K562 treated with DMSO at 1 percent for 4 hours (cell line): ENCODE results near the gene C1QTNF1. TPM values are rescaled to one million over a fixed set of nuclear protein-coding genes. Genes with fewer than 3 reads are reported as not detected.

Experiments
- total RNA-seq: library from RNA; unstranded; fragments of 300-600 nt; gene quantifications from 2 replicates; pipeline ENCODE4 v1.2.3, GENCODE V29; 2022; ENCODE audit not compliant: insufficient read depth

Gene C1QTNF1, protein sequence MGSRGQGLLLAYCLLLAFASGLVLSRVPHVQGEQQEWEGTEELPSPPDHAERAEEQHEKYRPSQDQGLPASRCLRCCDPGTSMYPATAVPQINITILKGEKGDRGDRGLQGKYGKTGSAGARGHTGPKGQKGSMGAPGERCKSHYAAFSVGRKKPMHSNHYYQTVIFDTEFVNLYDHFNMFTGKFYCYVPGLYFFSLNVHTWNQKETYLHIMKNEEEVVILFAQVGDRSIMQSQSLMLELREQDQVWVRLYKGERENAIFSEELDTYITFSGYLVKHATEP
- not detected in 2 replicates for total RNA-seq

DNA sequence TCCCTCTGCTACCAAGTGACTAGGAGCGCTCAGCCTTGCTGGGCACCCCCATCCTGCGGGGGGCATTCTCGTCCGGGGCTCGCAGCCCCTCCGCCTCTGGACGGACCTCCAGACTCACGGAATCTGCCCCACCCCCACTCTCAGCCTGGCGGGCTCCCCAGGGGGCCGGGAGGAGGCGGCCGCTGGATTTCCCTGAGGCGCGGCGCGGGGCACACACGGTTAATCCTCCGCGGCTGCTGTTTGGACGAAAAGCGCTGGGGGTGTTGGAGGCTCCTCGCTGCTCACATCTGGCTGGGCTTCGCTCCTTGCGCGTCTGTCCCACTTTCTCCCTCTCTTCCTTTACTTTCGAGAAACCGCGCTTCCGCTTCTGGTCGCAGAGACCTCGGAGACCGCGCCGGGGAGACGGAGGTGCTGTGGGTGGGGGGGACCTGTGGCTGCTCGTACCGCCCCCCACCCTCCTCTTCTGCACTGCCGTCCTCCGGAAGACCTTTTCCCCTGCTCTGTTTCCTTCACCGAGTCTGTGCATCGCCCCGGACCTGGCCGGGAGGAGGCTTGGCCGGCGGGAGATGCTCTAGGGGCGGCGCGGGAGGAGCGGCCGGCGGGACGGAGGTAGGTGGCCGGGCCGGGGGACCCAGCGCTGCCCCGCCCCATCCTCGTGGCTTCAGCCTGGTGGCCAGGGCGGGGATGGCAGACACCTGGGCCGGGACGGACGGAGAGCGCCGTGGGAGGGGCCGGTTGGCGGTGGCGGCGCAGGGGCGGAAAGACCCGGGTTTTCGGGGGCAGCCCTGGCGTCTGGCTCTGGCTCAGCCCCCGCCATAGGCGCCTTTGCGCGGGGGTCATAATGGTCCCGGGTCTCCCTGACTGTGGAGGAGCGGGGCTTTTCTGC, at the start of gene C1QTNF1:
Gene C1QTNF1 (plus strand): TSS at position 284 of the 886 bp plus-strand sequence. CDS start 19,800 bp downstream, outside the sequence.

DNA sequence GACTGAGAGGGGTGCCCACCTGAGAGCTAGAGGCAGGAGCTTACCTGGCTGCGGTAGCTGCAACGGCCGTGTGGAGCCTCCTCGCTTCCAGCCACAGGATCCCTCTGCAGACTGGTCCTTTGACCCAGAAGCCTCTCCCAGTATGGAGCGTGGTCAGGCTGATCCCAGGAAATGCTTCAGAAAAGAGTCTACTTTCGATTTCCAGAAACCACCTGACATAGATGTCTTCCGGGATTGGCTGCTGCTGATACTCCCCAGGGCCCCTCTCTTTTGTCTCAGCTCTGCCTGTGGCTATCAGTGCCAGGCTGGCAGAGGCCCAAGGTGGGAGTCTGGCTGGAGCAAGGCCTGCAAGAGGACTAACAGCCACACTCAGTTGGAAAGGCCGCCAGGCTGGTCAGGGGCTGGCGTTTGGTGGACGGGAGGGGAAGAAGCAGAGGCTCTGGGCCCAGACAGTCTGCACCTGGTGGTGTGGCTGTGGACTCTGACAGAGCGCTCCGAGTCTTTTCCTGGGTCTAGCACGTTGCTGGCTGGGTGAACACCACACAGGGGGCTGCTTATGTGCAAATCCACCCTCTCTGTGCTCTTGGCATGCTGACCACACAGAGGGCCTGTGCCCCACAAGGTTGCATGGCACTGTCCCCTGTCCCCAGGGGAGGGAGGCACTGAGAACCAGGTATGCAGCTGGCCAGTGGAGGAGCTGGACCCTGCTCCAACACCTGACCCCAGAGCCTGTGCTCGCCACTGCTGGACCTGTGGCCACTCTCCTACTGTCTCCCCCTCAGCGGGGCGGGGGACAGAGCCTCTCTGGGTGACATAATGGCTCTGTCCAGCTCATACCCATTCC, 44.0 kb upstream of the C1QTNF1 start, which contains the start of gene LGALS3BP:
Gene LGALS3BP (minus strand): TSS at position 144 of the 844 bp plus-strand sequence. CDS start 2,732 bp downstream, outside the sequence.

DNA sequence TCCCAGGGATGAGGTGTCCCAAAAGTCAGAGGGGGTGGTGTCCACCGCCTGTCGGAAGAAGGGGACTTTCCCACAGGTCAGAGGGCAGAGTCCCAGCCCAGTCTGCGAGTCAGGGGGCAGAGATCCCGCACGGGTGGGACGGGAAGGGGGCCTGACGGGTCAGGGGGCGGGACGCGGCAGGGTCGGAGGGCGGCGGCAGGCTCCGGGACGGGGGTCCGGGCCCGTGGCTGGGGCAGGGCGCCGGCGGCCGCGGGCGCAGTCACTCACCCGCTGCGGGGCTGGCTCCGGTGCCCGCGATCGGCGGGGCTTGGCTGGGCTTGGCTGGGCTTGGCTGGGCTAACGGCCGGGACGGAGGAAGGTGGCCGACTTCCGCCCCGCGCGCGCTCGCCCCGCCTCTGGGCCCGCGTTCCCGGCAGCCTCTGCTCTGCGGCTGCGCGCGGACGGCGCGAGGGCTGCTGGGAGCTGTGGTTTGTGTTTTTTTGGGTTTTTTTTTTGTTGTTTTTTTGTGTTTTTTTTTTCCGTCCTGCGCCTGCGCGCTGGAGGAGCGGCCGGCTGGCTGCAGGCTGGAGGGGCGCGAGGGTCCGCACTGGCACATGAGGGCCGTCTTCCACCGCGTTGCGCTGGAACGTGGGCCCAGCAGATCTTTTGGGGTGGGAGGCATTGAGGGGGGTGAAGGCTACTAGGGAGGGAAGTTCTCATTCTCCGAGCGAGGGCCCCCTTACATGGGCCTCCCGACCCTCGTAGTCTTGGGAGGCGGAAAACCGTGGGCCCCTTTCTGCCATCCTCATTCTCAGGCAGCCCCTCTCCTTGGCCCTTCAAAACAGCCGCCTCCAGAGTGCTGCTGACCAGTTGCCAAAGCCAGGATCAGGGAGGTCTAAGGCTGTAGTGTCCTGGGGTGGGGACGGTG, 14.3 kb upstream of the C1QTNF1 start, which contains the start of gene CANT1:
Gene CANT1 (minus strand): TSS at position 368 of the 907 bp plus-strand sequence. CDS start 12,142 bp downstream, outside the sequence.

DNA sequence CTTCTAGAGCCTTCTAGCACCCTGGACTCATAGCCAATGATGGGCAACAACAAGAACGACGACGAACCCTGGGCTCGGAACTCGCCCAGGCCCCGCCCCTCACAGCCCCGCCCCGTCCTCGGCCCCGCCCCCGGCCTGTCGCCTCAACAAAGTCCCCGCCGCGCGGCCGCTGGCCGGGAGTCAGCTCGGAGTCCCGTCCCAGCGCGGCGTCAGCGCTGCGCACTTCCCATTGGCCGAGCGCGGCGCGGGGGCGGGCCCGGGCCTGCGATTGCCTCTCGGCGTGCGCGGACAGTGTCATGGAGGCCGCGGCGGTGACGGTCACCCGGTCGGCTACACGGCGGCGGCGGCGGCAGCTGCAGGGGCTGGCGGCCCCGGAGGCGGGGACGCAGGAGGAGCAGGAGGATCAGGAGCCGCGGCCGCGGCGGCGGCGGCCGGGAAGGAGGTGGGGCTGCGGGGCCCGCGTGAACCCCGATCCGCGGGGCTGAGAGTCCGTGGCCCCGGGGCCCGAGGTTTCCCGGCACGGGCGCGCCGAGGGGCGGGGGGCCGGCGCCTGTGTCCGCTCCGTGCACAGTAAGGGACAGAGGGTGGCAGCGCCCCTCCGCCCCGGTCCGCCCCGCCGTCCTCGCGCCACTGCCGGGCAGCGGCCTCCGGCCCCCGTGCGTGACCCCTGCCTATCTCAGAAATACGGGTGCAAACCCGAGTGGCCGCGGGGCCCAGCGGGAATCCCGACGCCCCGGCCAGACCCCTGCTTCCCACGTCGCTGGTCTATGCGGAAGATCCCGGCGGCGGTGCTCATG, 50.9 kb downstream of the C1QTNF1 start, which contains the start of gene ENGASE:
Gene ENGASE (plus strand): TSS at position 176 of the 797 bp plus-strand sequence. CDS start 121 bp downstream, at position 297.

Other genes starting within 250 kb of the C1QTNF1 start
- 20.7 and 32.8 TPM in 2 replicates for gene CYTH1, start 241.9 kb upstream of the C1QTNF1 start, total RNA-seq
- gene USP36, start 183.4 kb upstream of the C1QTNF1 start, total RNA-seq, result 15.4 and 25.0 TPM in 2 replicates
- not detected in 2 replicates for gene CEP295NL, start 121.0 kb upstream of the C1QTNF1 start, total RNA-seq
- gene TIMP2, start 98.8 kb upstream of the C1QTNF1 start, total RNA-seq, result not detected in 2 replicates
- gene LGALS3BP, start 44.2 kb upstream of the C1QTNF1 start, total RNA-seq, result 81.0 and 81.2 TPM in 2 replicates
- gene CANT1, start 14.4 kb upstream of the C1QTNF1 start, total RNA-seq, result 52.5 and 58.2 TPM in 2 replicates
- gene ENGASE, start 50.7 kb downstream of the C1QTNF1 start, total RNA-seq, result 9.0 and 12.1 TPM in 2 replicates